H1 (cell line): ENCODE results near the gene LSM5.
"Not testable (repeated sequence)": the region's sequence is repeated elsewhere in the genome, so short reads cannot be mapped to it uniquely, and the experiment has no call there.

Source experiments
- CREB1 ChIP-seq: IDR thresholded peaks from 2 replicates; pipeline ENCODE4 v1.6.1; 2012; ENCODE audit warnings: inconsistent platforms
- POLR2A ChIP-seq, 2 experiments: IDR thresholded peaks; 1 replicate in 1 of 2; 2 replicates in 1 of 2; pipeline ENCODE4 v1.6.1; 2011; ENCODE audit warnings: low read depth in 2 of 2, low read length in 2 of 2, mild to moderate bottlenecking in 2 of 2; ENCODE audit errors: control extremely low read depth in 1 of 2
- SIN3A ChIP-seq, 2 experiments: IDR thresholded peaks in 1 of 2; conservative IDR thresholded peaks in 1 of 2; 2 replicates each; pipeline ENCODE4 v1.6.1; 2011 to 2012; ENCODE audit warnings: low read length in 2 of 2, improper control_type of control experiment in 1 of 2, low read depth in 1 of 2, mild to moderate bottlenecking in 1 of 2
- TF ChIP-seq, protein P1 (sequence below), 3 experiments: IDR thresholded peaks; 1 replicate in 2 of 3; 2 replicates in 1 of 3; pipeline versions ENCODE4 v1.5.1 to v1.6.1; 2011; ENCODE audit warnings: low read length in 3 of 3, mild to moderate bottlenecking in 3 of 3, inconsistent platforms in 2 of 3, low read depth in 1 of 3, moderate library complexity in 1 of 3; ENCODE audit not compliant: insufficient read depth in 1 of 3; ENCODE audit errors: control extremely low read depth in 1 of 3
- TF ChIP-seq, protein P2 (sequence below): IDR thresholded peaks from 2 replicates; pipeline ENCODE4 v1.6.1; 2011; ENCODE audit warnings: low read depth, mild to moderate bottlenecking, low read length; ENCODE audit not compliant: insufficient read depth

DNA sequence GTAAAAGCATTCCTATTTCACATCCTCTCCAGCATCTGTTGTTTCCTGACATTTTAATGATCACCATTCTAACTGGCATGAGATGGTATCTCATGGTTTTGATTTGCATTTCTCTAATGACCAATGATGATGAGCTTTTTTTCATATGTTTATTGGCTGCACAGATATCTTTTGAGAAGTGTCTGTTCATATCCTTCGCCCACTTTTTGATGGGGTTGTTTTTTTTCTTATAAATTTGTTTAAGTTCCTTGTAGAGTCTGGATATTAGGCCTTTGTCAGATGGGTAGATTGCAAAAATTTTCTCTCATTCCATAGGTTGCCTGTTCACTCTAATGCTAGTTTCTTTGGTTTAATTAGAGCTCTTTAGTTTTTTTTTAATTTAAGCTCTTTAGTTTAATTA, 10.0 kb upstream of the LSM5 start:
- TF ChIP-seq, protein P1, sequence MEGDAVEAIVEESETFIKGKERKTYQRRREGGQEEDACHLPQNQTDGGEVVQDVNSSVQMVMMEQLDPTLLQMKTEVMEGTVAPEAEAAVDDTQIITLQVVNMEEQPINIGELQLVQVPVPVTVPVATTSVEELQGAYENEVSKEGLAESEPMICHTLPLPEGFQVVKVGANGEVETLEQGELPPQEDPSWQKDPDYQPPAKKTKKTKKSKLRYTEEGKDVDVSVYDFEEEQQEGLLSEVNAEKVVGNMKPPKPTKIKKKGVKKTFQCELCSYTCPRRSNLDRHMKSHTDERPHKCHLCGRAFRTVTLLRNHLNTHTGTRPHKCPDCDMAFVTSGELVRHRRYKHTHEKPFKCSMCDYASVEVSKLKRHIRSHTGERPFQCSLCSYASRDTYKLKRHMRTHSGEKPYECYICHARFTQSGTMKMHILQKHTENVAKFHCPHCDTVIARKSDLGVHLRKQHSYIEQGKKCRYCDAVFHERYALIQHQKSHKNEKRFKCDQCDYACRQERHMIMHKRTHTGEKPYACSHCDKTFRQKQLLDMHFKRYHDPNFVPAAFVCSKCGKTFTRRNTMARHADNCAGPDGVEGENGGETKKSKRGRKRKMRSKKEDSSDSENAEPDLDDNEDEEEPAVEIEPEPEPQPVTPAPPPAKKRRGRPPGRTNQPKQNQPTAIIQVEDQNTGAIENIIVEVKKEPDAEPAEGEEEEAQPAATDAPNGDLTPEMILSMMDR (IDR thresholded peaks at IDR 0.05; ENCODE audit: control extremely low read depth in 1 of 3, insufficient read depth in 1 of 3, low read depth in 1 of 3, low read length in 3 of 3): not testable (repeated sequence)
- TF ChIP-seq SIN3A (conservative IDR thresholded peaks at IDR 0.05 in 1 of 2, IDR thresholded peaks at IDR 0.05 in 1 of 2; ENCODE audit: low read depth in 1 of 2, low read length in 2 of 2); POLR2A (IDR thresholded peaks at IDR 0.05; ENCODE audit: control extremely low read depth in 1 of 2, low read depth in 2 of 2, low read length in 2 of 2); CREB1: not testable (repeated sequence)
- TF ChIP-seq, protein P2, sequence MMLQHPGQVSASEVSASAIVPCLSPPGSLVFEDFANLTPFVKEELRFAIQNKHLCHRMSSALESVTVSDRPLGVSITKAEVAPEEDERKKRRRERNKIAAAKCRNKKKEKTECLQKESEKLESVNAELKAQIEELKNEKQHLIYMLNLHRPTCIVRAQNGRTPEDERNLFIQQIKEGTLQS: not testable (repeated sequence)
